IPS-15b (cell line): ENCODE data around the gene TRIM6.
"Not testable (repeated sequence)": the region's sequence is repeated elsewhere in the genome, so short reads cannot be mapped to it uniquely, and the experiment has no call there.

Source experiments
- H3K27me3 ChIP-seq: one replicate; pipeline ENCODE4 v1.6.1; 2013; ENCODE audit warnings: low read length; ENCODE audit not compliant: control insufficient read depth, insufficient read depth
- H3K36me3 ChIP-seq: one replicate; pipeline ENCODE4 v1.6.1; 2013; ENCODE audit warnings: low read length; ENCODE audit not compliant: control insufficient read depth, insufficient read depth
- H3K4me1 ChIP-seq: one replicate; pipeline ENCODE4 v1.6.1; 2013; ENCODE audit warnings: mild to moderate bottlenecking, low read length; ENCODE audit not compliant: control insufficient read depth, insufficient read depth
- H3K4me3 ChIP-seq: one replicate; pipeline ENCODE4 v1.5.1; 2013; ENCODE audit warnings: low read depth, low read length
- H3K9ac ChIP-seq: one replicate; pipeline ENCODE4 v1.6.1; 2013; ENCODE audit warnings: low read depth, mild to moderate bottlenecking, low read length
- H3K9me3 ChIP-seq: one replicate; pipeline ENCODE4 v1.6.1; 2013; ENCODE audit warnings: mild to moderate bottlenecking, low read length; ENCODE audit not compliant: control insufficient read depth, insufficient read depth

Gene TRIM6

GRCh38 chr11:5631969-5632635 is 35.7 kb downstream of the TRIM6 start:
- Histone ChIP-seq H3K9ac (no peak overlapping the region), H3K4me1 (no peaks in the 10 kb centered on the region), H3K4me3 (no peak overlapping the region), H3K36me3 (no peaks in the 10 kb centered on the region), H3K9me3 (no peaks in the 10 kb centered on the region), H3K27me3 (no peaks in the 10 kb centered on the region)

- H3K9me3 ChIP-seq, result no peaks in the 10 kb centered on the region
- H3K9ac ChIP-seq, result no peak overlapping the region
- H3K27me3 ChIP-seq, result no peaks in the 10 kb centered on the region
- no peaks in the 10 kb centered on the region for H3K36me3 ChIP-seq
- H3K4me1 ChIP-seq, result no peaks in the 10 kb centered on the region
- no peak overlapping the region for H3K4me3 ChIP-seq
Measured at GRCh38 chr11:5639953-5640352, 43.5 kb downstream of the TRIM6 start.

- Histone ChIP-seq H3K27me3 (no peaks in the 10 kb centered on the region), H3K36me3 (no peaks in the 10 kb centered on the region), H3K9me3 (no peaks in the 10 kb centered on the region)
Measured at GRCh38 chr11:5643585-5643984, 47.1 kb downstream of the TRIM6 start.

GRCh38 chr11:5646139-5646538 is 49.7 kb downstream of the TRIM6 start:
- no peaks in the 10 kb centered on the region for H3K36me3 ChIP-seq
- H3K4me3 ChIP-seq, result no peak overlapping the region
- no peaks in the 10 kb centered on the region for H3K9me3 ChIP-seq
- H3K9ac ChIP-seq, result no peak overlapping the region
- H3K27me3 ChIP-seq, result no peaks in the 10 kb centered on the region
- no peaks in the 10 kb centered on the region for H3K4me1 ChIP-seq

More at GRCh38 chr11:5643585-5643984, 47.1 kb downstream of the TRIM6 start:
- Histone ChIP-seq H3K9ac (no peak overlapping the region), H3K4me1 (no peaks in the 10 kb centered on the region), H3K4me3 (no peak overlapping the region)

- Histone ChIP-seq H3K9ac (no peak overlapping the region), H3K9me3 (no peaks in the 10 kb centered on the region), H3K27me3 (no peaks in the 10 kb centered on the region), H3K4me3 (no peak overlapping the region), H3K36me3 (no peaks in the 10 kb centered on the region), H3K4me1 (no peaks in the 10 kb centered on the region)
Measured at GRCh38 chr11:5655474-5655873, 59.0 kb downstream of the TRIM6 start.

- not testable (repeated sequence) for H3K4me1 ChIP-seq, H3K4me3 ChIP-seq, H3K36me3 ChIP-seq, H3K27me3 ChIP-seq, H3K9ac ChIP-seq, H3K9me3 ChIP-seq
Measured at GRCh38 chr11:5656956-5657355, 60.5 kb downstream of the TRIM6 start.

- no peaks in the 10 kb centered on the region for H3K4me1 ChIP-seq
- H3K27me3 ChIP-seq, result no peaks in the 10 kb centered on the region
- H3K4me3 ChIP-seq, result no peak overlapping the region
- no peaks in the 10 kb centered on the region for H3K36me3 ChIP-seq
- H3K9me3 ChIP-seq, result no peaks in the 10 kb centered on the region
- H3K9ac ChIP-seq, result no peak overlapping the region
Measured at GRCh38 chr11:5658318-5658717, 61.9 kb downstream of the TRIM6 start.
